IPS-20b (cell line): Measurements from ENCODE around the gene FLII.

Experiments used
- H3K27ac ChIP-seq: one replicate; pipeline ENCODE4 v1.5.1; 2013; ENCODE audit warnings: low read length
- H3K27me3 ChIP-seq: 2 replicates; pipeline ENCODE4 v1.6.1; 2013; ENCODE audit warnings: mild to moderate bottlenecking, low read length, inconsistent platforms; ENCODE audit not compliant: insufficient read depth
- H3K36me3 ChIP-seq: 2 replicates; pipeline ENCODE4 v1.6.1; 2013; ENCODE audit warnings: low read depth, mild to moderate bottlenecking, inconsistent platforms, low read length, moderate library complexity; ENCODE audit not compliant: insufficient read depth
- H3K4me1 ChIP-seq: 2 replicates; pipeline ENCODE4 v1.6.1; 2013; ENCODE audit warnings: mild to moderate bottlenecking, control low read depth, inconsistent platforms, low read length, moderate library complexity; ENCODE audit not compliant: insufficient read depth
- H3K4me3 ChIP-seq: 2 replicates; pipeline ENCODE4 v1.5.1; 2013; ENCODE audit warnings: mild to moderate bottlenecking, low read length, inconsistent platforms
- H3K9ac ChIP-seq: 2 replicates; pipeline ENCODE4 v1.6.1; 2013; ENCODE audit warnings: low read depth, mild to moderate bottlenecking, inconsistent platforms, low read length, moderate library complexity
- H3K9me3 ChIP-seq: 2 replicates; pipeline ENCODE4 v1.6.1; 2013; ENCODE audit warnings: mild to moderate bottlenecking, low read depth, low read length, inconsistent platforms; ENCODE audit not compliant: insufficient read depth

Gene FLII

DNA sequence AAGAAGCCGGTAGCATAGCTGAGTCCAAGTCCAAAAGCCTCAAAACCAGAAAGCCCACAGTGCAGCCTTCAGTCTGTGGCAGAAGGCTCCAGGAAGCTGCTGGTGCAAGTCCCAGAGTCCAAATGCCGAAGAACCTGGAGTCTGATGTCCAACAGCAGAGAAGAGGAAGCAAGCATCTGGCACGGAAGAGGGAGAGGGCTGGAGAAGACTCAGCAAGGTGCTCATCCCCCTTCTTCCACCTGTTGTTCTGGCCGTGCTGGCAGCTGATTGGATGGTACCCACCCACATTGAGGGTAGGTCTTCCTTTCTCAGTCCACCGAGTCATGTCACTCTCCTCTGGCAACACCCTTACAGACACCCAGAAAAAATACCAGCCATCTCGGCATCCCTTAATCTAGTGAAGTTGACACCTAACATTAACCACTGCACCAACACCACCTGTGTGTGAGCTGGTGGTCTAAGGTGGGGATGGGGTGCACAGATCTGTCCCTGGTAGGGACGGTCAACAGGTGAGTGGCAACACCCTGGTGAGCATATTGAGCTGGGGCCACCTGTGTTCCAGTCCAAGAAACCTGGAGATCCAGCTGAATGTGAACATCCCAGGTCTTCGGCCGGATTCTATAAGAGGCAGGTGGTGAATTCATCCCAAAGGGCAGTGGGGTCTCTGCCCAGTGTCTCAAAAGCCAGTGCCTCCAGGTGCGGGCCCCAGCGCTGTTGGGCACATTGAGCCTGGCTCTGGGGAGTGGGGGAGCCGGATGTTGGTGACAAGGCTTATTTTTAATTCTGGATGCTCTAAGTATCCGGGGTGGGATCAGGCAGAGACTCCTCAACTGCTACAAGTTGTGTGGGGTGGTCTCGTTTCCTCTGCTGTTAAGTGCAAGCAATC lies 11.8 kb upstream of the FLII start:
- Histone ChIP-seq H3K9ac (no peak overlapping the region), H3K27ac (no peak overlapping the region), H3K27me3 (no peaks in the 10 kb centered on the region), H3K4me1 (peaks cover 8% of the 10 kb centered on the region), H3K9me3 (no peaks in the 10 kb centered on the region), H3K36me3 (peaks cover 28% of the 10 kb centered on the region), H3K4me3 (no peak overlapping the region)

DNA sequence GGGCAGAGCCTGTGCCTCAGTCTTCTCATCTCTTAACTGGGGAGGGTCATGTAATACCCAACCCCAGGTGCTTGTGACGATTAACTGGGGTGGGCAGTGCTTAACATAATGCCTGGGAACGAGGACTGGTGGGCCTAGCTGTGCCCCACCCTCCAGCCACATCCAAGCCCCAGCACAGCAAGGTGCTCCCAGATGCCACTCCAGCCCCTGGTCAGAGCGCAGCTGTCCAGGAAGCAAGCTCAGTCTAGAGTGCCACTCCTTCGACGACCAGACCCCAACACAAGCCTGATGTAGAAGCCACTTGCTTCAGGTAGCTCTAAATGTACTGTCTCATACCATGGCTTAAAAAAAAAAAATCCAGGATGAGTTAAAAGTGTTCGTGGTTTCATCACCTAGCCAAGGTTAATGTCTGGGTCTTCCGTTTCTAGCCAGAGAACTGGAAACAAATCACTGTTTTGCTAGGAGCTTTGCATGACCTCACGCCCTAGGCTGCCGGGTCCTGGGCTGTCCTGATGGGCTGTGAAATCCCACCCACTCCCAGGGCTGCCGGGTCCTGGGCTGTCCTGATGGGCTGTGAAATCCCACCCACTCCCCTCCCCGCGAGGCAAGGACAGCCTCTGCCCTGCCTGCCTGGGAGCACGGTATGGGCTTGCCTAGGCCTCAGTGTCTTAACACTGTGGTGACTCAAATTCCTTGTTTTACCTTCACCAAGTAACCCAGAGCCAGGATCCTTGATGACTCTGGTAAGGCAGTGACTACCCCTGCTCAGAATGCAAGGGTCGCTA lies 9.6 kb upstream of the FLII start:
- H3K9me3 ChIP-seq: no peaks in the 10 kb centered on the region
- peak overlapping the region; percentile 49; the same call in 1 of the 2 replicates for H3K9ac ChIP-seq
- no peaks in the 10 kb centered on the region for H3K27me3 ChIP-seq
- H3K36me3 ChIP-seq: peaks cover 26% of the 10 kb centered on the region
- H3K27ac ChIP-seq: no peak overlapping the region
- H3K4me1 ChIP-seq: peaks cover 8% of the 10 kb centered on the region
- no peak overlapping the region for H3K4me3 ChIP-seq

DNA sequence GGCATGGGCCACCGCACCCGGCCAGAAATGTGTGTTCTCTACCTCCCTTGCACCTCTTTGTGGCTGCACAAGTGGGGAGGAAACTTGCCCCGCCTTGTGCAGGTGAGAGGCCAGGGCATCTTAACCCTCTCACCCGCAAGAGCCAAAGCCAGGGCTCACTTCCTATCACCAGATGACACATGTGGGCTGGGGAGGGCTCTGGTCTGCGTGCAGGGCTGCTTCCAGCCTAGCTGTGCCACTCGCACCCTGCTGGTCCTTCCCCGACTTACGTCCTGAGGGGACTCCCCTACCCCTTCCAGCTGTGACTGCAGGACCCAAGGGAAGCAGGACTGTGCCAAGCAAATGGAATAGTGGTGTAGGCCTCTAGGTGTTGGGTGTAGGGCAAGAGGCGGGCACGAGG lies 8.8 kb upstream of the FLII start:
- Histone ChIP-seq H3K9ac (no peak overlapping the region), H3K36me3 (peaks cover 23% of the 10 kb centered on the region)

DNA sequence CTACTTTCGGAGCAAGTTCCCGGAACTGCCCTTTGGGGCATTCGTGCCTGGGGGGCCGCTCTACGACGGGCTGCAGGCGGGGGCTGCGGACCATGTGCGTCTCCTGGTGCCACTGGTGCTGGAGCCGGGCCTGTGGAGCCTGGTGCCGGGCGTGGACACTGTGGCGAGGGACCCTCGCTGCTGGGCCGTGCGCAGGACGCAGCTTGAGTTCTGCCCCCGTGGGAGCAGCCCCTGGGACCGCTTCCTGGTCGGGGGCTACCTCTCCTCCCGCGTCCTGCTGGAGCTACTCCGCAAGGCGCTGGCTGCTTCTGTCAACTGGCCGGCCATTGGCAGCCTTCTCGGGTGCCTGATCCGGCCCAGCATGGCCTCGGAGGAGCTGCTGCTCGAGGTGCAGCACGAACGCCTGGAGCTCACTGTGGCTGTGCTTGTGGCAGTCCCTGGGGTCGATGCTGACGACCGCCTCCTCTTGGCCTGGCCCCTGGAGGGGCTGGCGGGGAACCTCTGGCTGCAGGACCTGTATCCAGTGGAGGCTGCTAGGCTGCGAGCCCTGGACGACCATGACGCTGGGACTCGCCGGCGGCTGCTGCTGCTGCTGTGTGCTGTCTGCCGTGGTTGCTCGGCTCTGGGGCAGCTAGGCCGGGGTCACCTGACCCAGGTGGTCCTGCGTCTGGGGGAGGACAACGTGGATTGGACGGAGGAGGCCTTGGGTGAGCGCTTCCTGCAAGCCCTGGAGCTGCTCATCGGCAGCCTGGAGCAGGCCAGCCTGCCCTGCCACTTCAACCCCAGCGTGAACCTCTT lies 5.5 kb upstream of the FLII start:
- Histone ChIP-seq H3K4me3 (no peak overlapping the region), H3K9me3 (no peaks in the 10 kb centered on the region), H3K4me1 (peaks cover 12% of the 10 kb centered on the region), H3K27me3 (no peaks in the 10 kb centered on the region), H3K36me3 (peaks cover 19% of the 10 kb centered on the region), H3K9ac (no peak overlapping the region), H3K27ac (no peak overlapping the region)

More for the DNA sequence above, 8.8 kb upstream of the FLII start:
- Histone ChIP-seq H3K9me3 (no peaks in the 10 kb centered on the region), H3K4me3 (no peak overlapping the region), H3K4me1 (peaks cover 8% of the 10 kb centered on the region), H3K27me3 (no peaks in the 10 kb centered on the region), H3K27ac (no peak overlapping the region)

DNA sequence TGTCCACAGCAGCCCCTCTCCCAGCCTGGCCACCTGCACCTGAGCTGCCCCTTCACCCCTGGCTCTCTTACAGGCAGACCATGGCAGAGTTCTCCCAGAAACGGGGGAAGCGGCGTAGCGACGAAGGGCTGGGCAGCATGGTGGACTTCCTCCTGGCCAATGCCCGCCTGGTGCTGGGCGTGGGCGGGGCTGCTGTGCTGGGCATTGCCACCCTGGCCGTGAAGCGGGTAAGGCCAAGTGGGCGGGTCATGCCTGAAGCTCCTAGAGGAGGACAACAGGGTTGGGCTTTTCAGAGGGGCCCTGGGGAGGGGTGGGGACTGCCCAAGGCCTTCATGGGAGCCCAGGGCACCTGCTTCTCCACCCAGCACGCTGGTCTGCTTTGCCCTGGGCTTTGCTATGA lies 4.1 kb upstream of the FLII start:
- H3K27ac ChIP-seq: no peak overlapping the region
- peaks cover 19% of the 10 kb centered on the region for H3K36me3 ChIP-seq
- no peaks in the 10 kb centered on the region for H3K27me3 ChIP-seq
- H3K4me1 ChIP-seq: peaks cover 4% of the 10 kb centered on the region; the same call in 1 of the 2 replicates
- H3K9me3 ChIP-seq: no peaks in the 10 kb centered on the region
- no peak overlapping the region for H3K4me3 ChIP-seq
- H3K9ac ChIP-seq: no peak overlapping the region

DNA sequence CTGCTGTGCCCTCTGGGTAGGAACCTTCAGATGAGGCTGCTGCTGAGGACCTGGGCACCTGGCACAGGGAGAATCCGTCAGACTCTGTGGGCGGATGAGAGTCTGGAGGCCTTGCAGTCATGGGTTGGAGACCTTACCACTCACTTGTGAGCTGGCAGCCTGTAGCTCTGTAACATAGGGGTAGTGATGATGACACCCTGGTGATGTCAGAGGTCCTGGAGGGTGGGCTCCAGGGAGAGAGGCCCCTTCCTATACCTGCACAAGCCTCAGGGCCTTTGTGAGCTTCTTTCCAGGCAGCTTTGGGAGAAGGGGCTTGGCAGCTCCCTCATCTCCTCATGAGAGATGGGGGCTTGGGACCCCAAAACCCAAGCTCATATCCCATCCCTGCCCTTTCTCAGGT lies 3.6 kb upstream of the FLII start:
- H3K36me3 ChIP-seq: peaks cover 19% of the 10 kb centered on the region
- no peak overlapping the region for H3K4me3 ChIP-seq
- peaks cover 7% of the 10 kb centered on the region for H3K4me1 ChIP-seq
- no peaks in the 10 kb centered on the region for H3K9me3 ChIP-seq
- H3K9ac ChIP-seq: no peak overlapping the region
- H3K27ac ChIP-seq: no peak overlapping the region
- no peaks in the 10 kb centered on the region for H3K27me3 ChIP-seq

DNA sequence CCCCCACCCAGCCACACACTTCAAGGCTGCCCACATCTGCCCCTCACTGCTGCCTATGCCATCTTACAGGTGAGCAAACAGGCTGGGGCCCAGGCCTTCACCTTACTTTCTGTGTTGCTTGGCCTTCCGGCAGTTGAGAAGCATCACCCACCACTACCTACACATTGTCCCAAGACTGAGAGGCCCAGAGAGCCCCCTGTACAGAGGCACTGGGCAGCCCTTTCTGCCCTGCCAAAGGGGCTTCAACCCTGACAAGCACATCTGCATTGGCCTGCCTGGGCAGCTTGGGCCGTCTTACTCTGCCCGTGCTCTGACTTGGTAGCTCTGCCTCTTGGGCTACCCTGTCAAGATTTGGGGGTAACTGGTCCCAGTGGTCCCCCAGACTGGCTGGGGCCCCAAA lies 3.1 kb upstream of the FLII start:
- Histone ChIP-seq H3K9me3 (no peaks in the 10 kb centered on the region), H3K27ac (no peak overlapping the region), H3K36me3 (peaks cover 19% of the 10 kb centered on the region), H3K4me1 (peaks cover 11% of the 10 kb centered on the region), H3K9ac (peak overlapping the region; percentile 87), H3K27me3 (no peaks in the 10 kb centered on the region), H3K4me3 (peak overlapping the region; percentile 86)

DNA sequence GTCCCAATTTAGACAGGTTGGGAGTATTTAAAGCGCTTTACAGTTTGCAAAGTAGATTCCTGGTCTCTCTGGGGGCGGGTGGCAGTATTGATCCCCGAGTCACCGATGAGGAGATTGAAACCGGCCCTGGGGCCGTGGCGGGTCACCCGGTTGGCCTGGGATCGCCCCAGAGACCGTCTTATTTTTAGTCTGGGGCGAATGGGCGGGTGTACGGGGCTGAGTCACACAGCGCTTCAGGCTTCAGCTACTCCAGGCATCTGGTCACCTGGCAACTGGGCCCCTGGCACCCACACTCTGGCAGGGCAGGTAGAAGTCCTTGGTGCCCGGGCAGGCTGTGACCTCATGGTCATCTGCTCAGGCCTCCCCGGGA lies 2.6 kb upstream of the FLII start:
- Histone ChIP-seq H3K27me3 (no peaks in the 10 kb centered on the region), H3K36me3 (peaks cover 24% of the 10 kb centered on the region), H3K9ac (peak overlapping the region; percentile 87)

DNA sequence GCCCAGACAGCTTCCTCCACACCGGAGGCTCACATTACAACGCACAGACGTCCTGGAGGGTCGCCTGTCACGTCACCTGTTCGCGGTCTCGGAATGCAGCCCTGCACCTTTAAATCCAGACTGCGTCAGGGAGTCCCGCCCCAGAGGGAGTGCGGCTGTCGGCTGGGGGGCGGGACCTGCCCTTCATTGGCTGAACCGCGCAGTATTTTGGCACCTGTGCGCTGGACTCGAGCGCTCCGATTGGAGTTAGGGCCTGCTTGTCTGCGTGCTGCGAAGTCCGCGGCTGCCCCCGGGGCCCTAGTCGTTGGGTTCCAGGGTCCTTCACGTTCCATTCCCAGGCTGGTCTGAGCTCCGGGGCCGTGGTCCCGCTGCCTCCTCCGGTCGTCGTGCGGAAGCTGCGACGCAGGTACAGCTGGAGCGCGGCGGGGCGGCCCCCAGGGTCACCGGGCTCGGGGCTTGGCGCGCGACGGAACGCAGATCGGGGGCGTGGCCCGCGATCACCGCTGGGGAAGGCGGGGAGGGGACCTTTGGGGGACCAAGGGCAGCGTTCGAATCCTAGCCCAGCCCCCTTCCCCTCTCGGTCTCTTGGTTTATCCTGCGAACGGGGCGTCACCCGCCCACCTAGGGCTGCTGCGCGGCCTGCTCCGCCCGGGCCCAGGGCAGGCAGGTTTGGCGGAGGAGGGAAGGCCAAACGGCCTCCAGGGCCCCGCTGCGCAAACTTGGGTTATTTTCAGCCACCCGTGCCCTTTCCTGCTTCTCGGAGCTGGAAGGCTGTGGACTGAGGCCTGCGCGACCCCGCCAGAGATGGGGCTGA lies 2.0 kb upstream of the FLII start, which contains the start of gene MIEF2:
Gene MIEF2, plus strand, starts transcription at position 331 of the 814 bp plus-strand sequence. CDS start 2,059 bp downstream, outside the sequence.
- H3K4me3 ChIP-seq: peak within 1 kb of the TSS; percentile 86
- H3K27ac ChIP-seq: no peak within 1 kb of the TSS
- no peaks in the 10 kb centered on the region for H3K9me3 ChIP-seq
- H3K9ac ChIP-seq: peak within 1 kb of the TSS; percentile 87
- no peaks in the 10 kb centered on the region for H3K27me3 ChIP-seq
- H3K36me3 ChIP-seq: peaks cover 30% of the 10 kb centered on the region
- H3K4me1 ChIP-seq: peaks cover 11% of the 10 kb centered on the region

More for the DNA sequence above, 2.6 kb upstream of the FLII start:
- Histone ChIP-seq H3K4me3 (peak overlapping the region; percentile 86), H3K27ac (no peak overlapping the region), H3K9me3 (no peaks in the 10 kb centered on the region), H3K4me1 (peaks cover 11% of the 10 kb centered on the region)

DNA sequence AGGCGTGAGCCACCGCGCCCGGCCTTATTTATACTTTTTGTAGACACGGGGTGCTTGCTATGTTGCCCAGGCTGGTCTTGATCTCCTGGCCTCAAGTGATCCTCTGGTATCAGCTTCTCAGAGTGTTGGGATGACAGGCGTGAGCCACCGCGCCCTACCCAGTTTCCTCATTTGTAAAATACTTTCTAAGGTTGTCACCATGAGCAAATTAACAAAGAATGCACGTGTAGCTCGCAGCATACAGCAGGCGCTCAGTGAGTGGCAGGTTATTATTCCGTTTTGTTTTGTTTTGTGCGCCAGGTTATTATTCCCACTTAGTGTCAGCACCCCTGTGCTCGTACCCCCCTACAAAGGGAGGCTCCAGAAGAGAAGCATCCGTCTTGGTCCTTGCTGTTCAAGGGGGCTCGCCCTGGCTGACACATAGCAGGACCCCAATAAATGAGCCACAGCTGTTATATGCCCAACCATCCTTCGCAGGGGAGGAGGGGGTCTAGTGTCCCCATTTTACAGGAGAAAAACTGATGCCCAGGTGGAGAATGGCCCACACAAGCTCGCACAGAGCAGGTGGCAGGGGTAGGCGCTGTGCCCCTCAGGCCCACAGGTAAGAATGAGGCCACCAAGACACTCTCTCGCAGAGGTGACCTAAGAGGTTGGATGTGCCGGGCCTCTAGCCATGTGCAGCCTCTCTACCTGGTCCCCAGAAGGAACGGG lies 1.2 kb upstream of the FLII start:
- H3K27ac ChIP-seq: no peak overlapping the region
- H3K9ac ChIP-seq: no peak overlapping the region
- peak overlapping the region; percentile 86 for H3K4me3 ChIP-seq

More for the DNA sequence above, 1.2 kb upstream of the FLII start:
- peaks cover 32% of the 10 kb centered on the region for H3K36me3 ChIP-seq
- H3K4me1 ChIP-seq: peaks cover 11% of the 10 kb centered on the region
- no peaks in the 10 kb centered on the region for H3K9me3 ChIP-seq
- no peaks in the 10 kb centered on the region for H3K27me3 ChIP-seq
